ENCODE data around the gene OR4K1. TPM values are rescaled to one million over a fixed set of nuclear protein-coding genes. Genes with fewer than 3 reads are reported as not detected.

Gene OR4K1
- total and polyA plus RNA-seq, 9 of the 15 experiments (the other 6 are each of a cell fraction or from before 2014, with no cell fraction given): not detected

- no peak for ATAC-seq
- Histone ChIP-seq H3K9me1 (ENCODE audit: control insufficient read depth, insufficient read depth, low read length) (no peaks in the 10 kb centered on the region), H3K4me1 (replicated peaks in 1 of 2; ENCODE audit: control insufficient read depth in 2 of 2, insufficient read depth in 2 of 2, low read length in 2 of 2) (no peaks in the 10 kb centered on the region), H3K4me3 (no peak overlapping the region), H3K4me2 (ENCODE audit: insufficient read depth, low read length) (no peak overlapping the region), H3K9ac (ENCODE audit: insufficient read depth in 1 of 2, low read depth in 2 of 2, low read length in 2 of 2) (no peak overlapping the region), H2AFZ (ENCODE audit: low read depth, low read length) (no peak overlapping the region), H3K27me3 (ENCODE audit: control insufficient read depth in 2 of 2, insufficient read depth in 2 of 2, low read length in 2 of 2) (no peaks in the 10 kb centered on the region), H3K79me2 (ENCODE audit: control insufficient read depth, insufficient read depth, low read length) (no peaks in the 10 kb centered on the region), H3K9me3 (replicated peaks; ENCODE audit: control insufficient read depth, insufficient read depth, low read depth, low read length) (no peaks in the 10 kb centered on the region), H3K36me3 (ENCODE audit: control insufficient read depth, insufficient read depth, low read length) (no peaks in the 10 kb centered on the region), H4K20me1 (replicated peaks; ENCODE audit: control insufficient read depth, insufficient read depth, low read length) (no peaks in the 10 kb centered on the region), H3K27ac (ENCODE audit: extremely low read depth, low read depth, low read length) (no peak overlapping the region)
- BruUV-seq (replicated peaks): no TSS peak
- TF ChIP-seq ZNF561 (CRISPR knock-in tag; conservative IDR thresholded peaks at IDR 0.05) (no peak), U2AF1 (optimal IDR thresholded peaks at IDR 0.05; ENCODE audit: low read depth, low read length) (no peak), THRB (CRISPR knock-in tag; conservative IDR thresholded peaks at IDR 0.05) (no peak), SLC30A9 (CRISPR knock-in tag; IDR thresholded peaks at IDR 0.05) (no peak), RCOR1 (IDR thresholded peaks at IDR 0.05; ENCODE audit: borderline replicate concordance in 1 of 2, low read depth in 2 of 2, low read length in 2 of 2) (no peak), TAF15 (IDR thresholded peaks at IDR 0.05; ENCODE audit: low read depth, low read length) (no peak), ZZZ3 (IDR thresholded peaks at IDR 0.05) (no peak), SETDB1 (IDR thresholded peaks at IDR 0.05; ENCODE audit: low read length) (no peak), HDAC6 (IDR thresholded peaks at IDR 0.05; ENCODE audit: low read depth, low read length) (no peak), MAZ (CRISPR knock-in tag; conservative IDR thresholded peaks at IDR 0.05 in 1 of 2, IDR thresholded peaks at IDR 0.05 in 1 of 2) (no peak), RFX7 (CRISPR knock-in tag; IDR thresholded peaks at IDR 0.05) (no peak), FOXJ3 (CRISPR knock-in tag; IDR thresholded peaks at IDR 0.05) (no peak), SMC3 (conservative IDR thresholded peaks at IDR 0.05; ENCODE audit: insufficient read depth, low read depth, low read length) (no peak), ZNF764 (CRISPR knock-in tag; IDR thresholded peaks at IDR 0.05; ENCODE audit: low read depth) (no peak)
- FAIRE-seq: no peak
- ChIA-PET POLR2A (no interaction called here), CTCF (ENCODE audit: low intra/inter-chr PET ratio) (no interaction called here)
- no peak for DNase-seq (ENCODE audit: extremely low read depth in 1 of 4, low spot score in 3 of 4)
- in situ Hi-C loops (cut with MboI) (no loop called here), intact Hi-C loops (cut with micrococcal nuclease) (no loop called here)
- WGBS (ENCODE audit: insufficient coverage, low coverage, missing lambda C conversion rate): 13% methylated on average over 4 of the region's 4 CpGs
These were observed 28.3 kb upstream of the OR4K1 start for GRCh38 chr14:19902409-19902808.
